GM13977 (cell line): ENCODE measurements around the gene ARHGAP20.

Experiments used
- DNase-seq: peaks from one replicate; pipeline ENCODE4 v3.0.0; 2012; ENCODE audit warnings: low spot score
- CTCF ChIP-seq: IDR thresholded peaks from 2 replicates; pipeline ENCODE4 v1.5.1; 2012; ENCODE audit warnings: mild to moderate bottlenecking, control low read depth; ENCODE audit not compliant: insufficient read depth; ENCODE audit errors: extremely low read depth, missing control alignments
- in situ Hi-C: fragments of 300-500 bp; cut with MboI; formaldehyde crosslinking; loops from one replicate; pipeline ENCODE4 v1.12.0; 2022; ENCODE audit warnings: low sequenced_read_pairs, low pct_unique_long_range_greater_than_20kb, mixed read lengths, inconsistent platforms; ENCODE audit not compliant: unreplicated experiment

ARHGAP20 gene

GRCh38 chr11:110711448-110711775 is 825 bp downstream of the ARHGAP20 start:
- TF ChIP-seq CTCF = no peak
- peak; percentile 9 for DNase-seq
- in situ Hi-C loops = no loop called here

- no peak for DNase-seq
- in situ Hi-C loops = no loop called here
- TF ChIP-seq CTCF = no peak
Measured at GRCh38 chr11:110710628-110711381, 1.4 kb downstream of the ARHGAP20 start.

- no peak for TF ChIP-seq CTCF
- in situ Hi-C loops = no loop called here
- DNase-seq = no peak
Measured at GRCh38 chr11:110704210-110704864, 7.9 kb downstream of the ARHGAP20 start.

GRCh38 chr11:110691926-110692325 is 20.3 kb downstream of the ARHGAP20 start:
- in situ Hi-C loops = no loop called here
- DNase-seq = no peak
- TF ChIP-seq CTCF = no peak

GRCh38 chr11:110689306-110689705 is 22.9 kb downstream of the ARHGAP20 start:
- no peak for TF ChIP-seq CTCF
- in situ Hi-C loops = no loop called here
- no peak for DNase-seq

- no peak for TF ChIP-seq CTCF
- no peak for DNase-seq
- in situ Hi-C loops = no loop called here
Measured at GRCh38 chr11:110679323-110679975, 32.8 kb downstream of the ARHGAP20 start.
